Thyroid gland (tissue), 4 donors: Measurements from ENCODE around the gene CTRB2. TPM values are rescaled to one million over a fixed set of nuclear protein-coding genes. Genes with fewer than 3 reads are reported as not detected.

Source experiments
- DNase-seq, 2 donors: peaks; one replicate each; pipeline ENCODE4 v3.0.0-alpha.2; 2019
- H3K27ac ChIP-seq, 3 donors: fragments of 200-600 bp; sonication (generic); 1 replicate in 2 of 3; 2 replicates in 1 of 3; pipeline ENCODE4 v1.5.1; 2016 to 2019; ENCODE audit warnings: mild to moderate bottlenecking in 1 of 3, moderate library complexity in 1 of 3
- H3K27me3 ChIP-seq: fragments of 200-600 bp; sonication (generic); one replicate; pipeline ENCODE4 v1.5.1; 2019
- H3K36me3 ChIP-seq, 2 donors: fragments of 200-600 bp; sonication (generic); one replicate each; pipeline ENCODE4 v1.5.1; 2016 to 2019
- H3K4me1 ChIP-seq, 2 donors: fragments of 200-600 bp; sonication (generic); one replicate each; pipeline ENCODE4 v1.5.1; 2017 to 2019
- H3K4me3 ChIP-seq, 3 donors: fragments of 200-600 bp; sonication (generic); replicated peaks in 1 of 3; 1 replicate in 2 of 3; 2 replicates in 1 of 3; pipeline ENCODE4 v1.5.1; 2016; ENCODE audit warnings: mild to moderate bottlenecking in 1 of 3
- H3K9me3 ChIP-seq: fragments of 200-600 bp; sonication (generic); one replicate; pipeline ENCODE4 v1.5.1; 2017
- POLR2A ChIP-seq, 2 donors: fragments of 450-650 bp; IDR thresholded peaks; one replicate each; pipeline ENCODE4 v1.6.1; 2017; ENCODE audit warnings: antibody characterized with exemption in 2 of 2, mild to moderate bottlenecking in 2 of 2, moderate library complexity in 1 of 2
- WGBS, 2 donors: methylation state at CpG; one replicate each; pipeline ENCODE4 v1.1.5; 2017; 5-methylcytosine and 5-hydroxymethylcytosine counted together
- intact Hi-C: fragments of 100-400 bp; cut with DNase I; formaldehyde crosslinking; loops from one replicate; pipeline ENCODE4 v1.15.1; 2023
- total RNA-seq, 4 donors: library from RNA; depleted of rRNA; stranded (reverse); fragments of >200 nt; gene quantifications; one replicate each; pipeline ENCODE4 v1.2.3, GENCODE V29; 2016
- TF ChIP-seq, protein P1 (sequence below), 6 experiments: fragments of 200-600 bp in 3 of 6; fragments of 450-650 bp in 3 of 6; sonication (generic) in 3 of 6; IDR thresholded peaks; one replicate each; pipeline ENCODE4 v1.5.1; 2016 to 2019; ENCODE audit warnings: antibody characterized with exemption in 6 of 6, mild to moderate bottlenecking in 2 of 6, inconsistent platforms in 1 of 6, moderate library complexity in 1 of 6

The CTRB2 gene
- total RNA-seq, 4 donors from 2014 or later: not detected

DNA sequence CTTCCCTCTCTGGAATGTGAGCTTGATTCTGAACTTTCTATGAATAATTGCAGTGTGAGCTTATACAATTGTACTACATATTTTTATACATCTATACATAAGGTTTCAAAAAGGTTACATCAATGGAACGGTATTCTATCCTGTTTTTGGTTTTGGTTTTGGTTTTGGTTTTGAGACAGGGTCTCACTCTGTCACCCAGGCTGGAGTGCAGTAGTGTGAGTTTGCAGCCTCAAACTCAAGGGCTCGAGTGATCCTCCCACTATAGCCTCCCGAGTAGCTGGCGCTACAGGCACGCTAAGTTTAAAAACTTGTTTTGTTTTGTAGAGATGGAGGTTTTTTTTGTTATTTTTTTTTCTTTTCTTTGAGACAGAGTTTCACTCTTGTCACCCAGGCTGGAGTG is 12.9 kb upstream of the CTRB2 start:
- peaks cover 13 to 32% of the 10 kb centered on the region in 2 donors for H3K4me1 ChIP-seq
- H3K4me3 ChIP-seq: no peak overlapping the region
- TF ChIP-seq, protein P1, sequence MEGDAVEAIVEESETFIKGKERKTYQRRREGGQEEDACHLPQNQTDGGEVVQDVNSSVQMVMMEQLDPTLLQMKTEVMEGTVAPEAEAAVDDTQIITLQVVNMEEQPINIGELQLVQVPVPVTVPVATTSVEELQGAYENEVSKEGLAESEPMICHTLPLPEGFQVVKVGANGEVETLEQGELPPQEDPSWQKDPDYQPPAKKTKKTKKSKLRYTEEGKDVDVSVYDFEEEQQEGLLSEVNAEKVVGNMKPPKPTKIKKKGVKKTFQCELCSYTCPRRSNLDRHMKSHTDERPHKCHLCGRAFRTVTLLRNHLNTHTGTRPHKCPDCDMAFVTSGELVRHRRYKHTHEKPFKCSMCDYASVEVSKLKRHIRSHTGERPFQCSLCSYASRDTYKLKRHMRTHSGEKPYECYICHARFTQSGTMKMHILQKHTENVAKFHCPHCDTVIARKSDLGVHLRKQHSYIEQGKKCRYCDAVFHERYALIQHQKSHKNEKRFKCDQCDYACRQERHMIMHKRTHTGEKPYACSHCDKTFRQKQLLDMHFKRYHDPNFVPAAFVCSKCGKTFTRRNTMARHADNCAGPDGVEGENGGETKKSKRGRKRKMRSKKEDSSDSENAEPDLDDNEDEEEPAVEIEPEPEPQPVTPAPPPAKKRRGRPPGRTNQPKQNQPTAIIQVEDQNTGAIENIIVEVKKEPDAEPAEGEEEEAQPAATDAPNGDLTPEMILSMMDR (IDR thresholded peaks at IDR 0.05): no peak
- TF ChIP-seq POLR2A (IDR thresholded peaks at IDR 0.05): no peak
- H3K36me3 ChIP-seq: no peaks in the 10 kb centered on the region
- H3K27ac ChIP-seq: peak overlapping the region in 2 of 3 donors; percentile 14 to 53
- 49 to 71% methylated on average over 5 of the region's 5 CpGs for WGBS, 2 donors
- DNase-seq: peak in 1 of 2 donors; percentile 31
- H3K27me3 ChIP-seq: no peaks in the 10 kb centered on the region
- intact Hi-C loops: no loop called here
- H3K9me3 ChIP-seq: no peaks in the 10 kb centered on the region

DNA sequence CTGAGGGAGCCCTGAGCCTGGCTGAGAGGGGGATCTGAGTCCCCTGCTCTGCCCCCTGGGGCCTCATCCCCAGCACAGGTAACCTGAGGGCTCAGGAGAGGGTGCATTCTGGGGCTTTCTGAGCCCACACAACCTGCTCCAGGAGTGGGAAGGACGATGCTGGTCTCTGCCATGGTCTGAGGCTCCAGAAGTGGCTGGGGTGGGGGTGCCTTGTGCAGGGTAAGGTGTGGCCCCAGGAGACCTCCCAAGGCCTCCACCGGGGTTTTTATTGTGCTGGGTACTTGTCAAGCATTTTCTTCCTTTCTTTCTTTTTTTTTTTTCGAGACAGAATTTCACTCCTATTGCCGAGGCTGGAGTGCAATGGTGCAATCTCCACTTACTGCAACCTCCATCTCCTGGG is 12.1 kb upstream of the CTRB2 start:
- intact Hi-C loops: no loop called here
- Histone ChIP-seq H3K27ac (peak overlapping the region in 1 of 3 donors; percentile 53), H3K4me3 (no peak overlapping the region), H3K9me3 (no peaks in the 10 kb centered on the region), H3K36me3 (no peaks in the 10 kb centered on the region), H3K4me1 (peaks cover 13 to 32% of the 10 kb centered on the region in 2 donors), H3K27me3 (no peaks in the 10 kb centered on the region)
- TF ChIP-seq POLR2A (IDR thresholded peaks at IDR 0.05): no peak
- TF ChIP-seq, protein P1 (IDR thresholded peaks at IDR 0.05): no peak
- DNase-seq: peak; percentile 74 to 82
- 34 to 36% methylated on average over 4 of the region's 4 CpGs for WGBS, 2 donors

DNA sequence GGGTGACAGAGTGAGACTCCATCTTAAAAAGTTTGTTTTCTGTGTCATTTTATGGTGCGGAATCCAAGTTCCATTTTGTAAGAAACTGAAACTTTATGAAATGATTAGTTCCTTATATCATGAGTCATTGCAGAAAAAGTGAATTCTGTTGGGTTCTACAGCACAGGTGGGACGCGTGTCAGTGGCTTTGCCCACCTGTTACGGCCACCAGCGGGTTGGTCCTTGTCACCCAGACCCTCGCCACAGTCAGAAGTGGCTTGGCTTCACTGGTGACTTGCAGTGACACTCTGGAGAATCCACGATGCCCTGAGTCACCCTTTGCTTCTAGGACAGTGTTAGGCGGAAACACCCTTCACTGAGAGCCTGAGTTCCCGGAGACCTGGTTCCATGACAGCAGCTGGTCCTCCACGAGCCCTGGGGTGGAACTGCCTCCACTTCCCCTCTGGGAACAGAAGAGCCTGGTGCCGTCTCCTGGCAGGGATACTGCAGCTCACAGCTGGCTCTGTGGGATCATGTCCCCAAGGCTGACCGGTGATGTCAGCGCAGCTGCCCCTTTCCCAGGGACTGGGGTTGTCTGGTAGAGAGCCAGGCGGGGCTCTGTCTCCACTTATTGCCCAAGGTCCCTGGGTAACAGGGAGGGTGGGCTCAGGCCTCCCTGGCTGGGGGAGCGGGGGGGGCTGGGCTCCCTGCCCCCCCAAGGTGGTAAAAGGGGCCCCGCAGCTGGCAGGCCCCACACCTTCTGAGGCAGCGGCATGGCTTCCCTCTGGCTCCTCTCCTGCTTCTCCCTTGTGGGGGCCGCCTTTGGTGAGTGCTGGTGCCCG is 11.5 kb upstream of the CTRB2 start, which contains the start of gene CTRB1:
Gene CTRB1, plus strand, starts transcription at position 733 of the 821 bp plus-strand sequence. Its CDS starts 20 bp downstream, at position 753.
- DNase-seq: no peak
- Histone ChIP-seq H3K27ac (peak within 1 kb of the TSS in 2 of 3 donors; percentile 14 to 53), H3K4me3 (no peak within 1 kb of the TSS), H3K4me1 (peaks cover 13 to 32% of the 10 kb centered on the region in 2 donors), H3K9me3 (no peaks in the 10 kb centered on the region), H3K36me3 (no peaks in the 10 kb centered on the region), H3K27me3 (no peaks in the 10 kb centered on the region)
- no peak for TF ChIP-seq POLR2A (IDR thresholded peaks at IDR 0.05)
- TF ChIP-seq, protein P1 (IDR thresholded peaks at IDR 0.05): no peak
- 85 to 86% methylated on average over 8 to 11 of the region's 19 CpGs for WGBS, 2 donors
- intact Hi-C loops: no loop called here

DNA sequence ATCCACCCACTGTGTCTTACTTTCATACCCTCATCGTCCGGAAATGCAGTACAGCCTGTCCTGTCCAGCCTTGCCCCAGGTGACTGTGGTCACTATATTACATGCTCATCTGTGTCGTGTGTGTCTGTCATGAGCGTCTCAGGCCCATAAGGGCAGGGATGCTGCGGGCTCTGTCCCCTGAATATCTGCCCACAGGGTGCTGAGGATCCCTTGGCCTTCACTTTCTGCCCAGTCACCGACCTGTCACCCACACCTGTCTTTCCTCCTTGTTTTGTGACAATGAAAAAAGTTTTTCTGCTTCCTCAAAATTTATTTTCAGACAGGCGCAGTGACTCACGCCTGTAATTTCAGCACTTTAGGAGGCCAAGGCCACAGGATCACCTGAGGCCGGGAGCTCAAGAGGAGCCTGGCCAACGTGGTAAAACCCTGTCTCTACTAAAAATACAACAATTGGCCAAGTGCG is 10.5 kb upstream of the CTRB2 start:
- peak overlapping the region in 1 of 3 donors; percentile 36 for H3K27ac ChIP-seq
- no peaks in the 10 kb centered on the region for H3K27me3 ChIP-seq
- intact Hi-C loops: no loop called here
- H3K4me3 ChIP-seq: no peak overlapping the region
- no peak for DNase-seq
- 89 to 90% methylated on average over 11 of the region's 11 CpGs for whole genome bisulfite sequencing, 2 donors
- H3K4me1 ChIP-seq: peaks cover 13 to 32% of the 10 kb centered on the region in 2 donors
- H3K36me3 ChIP-seq: no peaks in the 10 kb centered on the region
- H3K9me3 ChIP-seq: no peaks in the 10 kb centered on the region
- TF ChIP-seq POLR2A (IDR thresholded peaks at IDR 0.05): no peak
- TF ChIP-seq, protein P1 (IDR thresholded peaks at IDR 0.05): no peak

DNA sequence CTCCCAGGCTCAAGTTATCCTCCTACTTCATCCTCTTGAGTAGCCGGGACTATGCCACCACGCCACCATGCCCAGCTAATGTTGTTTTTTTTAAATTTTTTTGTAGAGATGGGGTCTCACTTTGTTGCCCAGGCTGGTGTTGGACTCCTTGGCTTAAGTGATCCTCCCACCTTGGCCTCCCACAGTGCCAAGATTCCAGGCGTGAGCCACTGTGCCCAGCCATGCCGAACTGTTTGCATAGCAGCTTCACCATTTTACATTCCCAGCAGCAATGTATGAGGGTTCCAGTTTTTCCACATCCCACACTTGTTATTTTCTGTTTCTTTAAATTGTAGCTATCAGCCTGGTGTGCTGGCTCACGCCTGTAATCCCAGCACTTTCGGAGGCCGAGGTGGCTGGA is 9.6 kb upstream of the CTRB2 start:
- intact Hi-C loops: no loop called here
- TF ChIP-seq POLR2A (IDR thresholded peaks at IDR 0.05): no peak
- no peaks in the 10 kb centered on the region for H3K27me3 ChIP-seq
- no peaks in the 10 kb centered on the region for H3K36me3 ChIP-seq
- H3K9me3 ChIP-seq: no peaks in the 10 kb centered on the region
- no peak overlapping the region for H3K4me3 ChIP-seq
- H3K27ac ChIP-seq: peak overlapping the region in 1 of 3 donors; percentile 36
- DNase-seq: peak in 1 of 2 donors; percentile 57
- peaks cover 13 to 32% of the 10 kb centered on the region in 2 donors for H3K4me1 ChIP-seq
- WGBS, 2 donors: 48 to 56% methylated on average over 7 of the region's 7 CpGs
